Heart right ventricle (tissue), 16 donors: ENCODE data around the gene PPM1H. TPM values are rescaled to one million over a fixed set of nuclear protein-coding genes. Genes with fewer than 3 reads are reported as not detected.
"Not testable (repeated sequence)": the region's sequence is repeated elsewhere in the genome, so short reads cannot be mapped to it uniquely, and the experiment has no call there.

Experiments used
- ATAC-seq, 8 donors: fragments of 200-7000 bp; cut with Tn5 transposase; one replicate each; pipeline ENCODE4 v1.9.1; 2020; ENCODE audit warnings: mild to moderate bottlenecking in 8 of 8, moderate library complexity in 8 of 8, moderate number of reproducible peaks in 1 of 8
- DNase-seq, 2 donors: peaks; one replicate each; pipeline ENCODE4 v3.0.0-alpha.2; 2020
- H3K27ac ChIP-seq, 10 donors: fragments of 200-600 bp; sonication (generic) in 2 of 10; one replicate each; pipeline versions ENCODE4 v1.5.0 to v1.8.0; 2020 to 2022; ENCODE audit warnings: mild to moderate bottlenecking in 3 of 10
- H3K27me3 ChIP-seq, 7 donors: fragments of 200-600 bp; one replicate each; pipeline ENCODE4 v1.8.0; 2021 to 2022; ENCODE audit warnings: mild to moderate bottlenecking in 2 of 7
- H3K36me3 ChIP-seq, 9 donors: fragments of 200-600 bp; sonication (generic) in 1 of 9; one replicate each; pipeline versions ENCODE4 v1.5.0 to v1.8.0; 2020 to 2022; ENCODE audit warnings: mild to moderate bottlenecking in 2 of 9
- H3K4me1 ChIP-seq, 9 donors: fragments of 200-600 bp; sonication (generic) in 1 of 9; one replicate each; pipeline versions ENCODE4 v1.5.0 to v1.8.0; 2020 to 2022; ENCODE audit warnings: mild to moderate bottlenecking in 4 of 9
- H3K4me3 ChIP-seq, 10 donors: fragments of 200-600 bp; sonication (generic) in 2 of 10; one replicate each; pipeline versions ENCODE4 v1.5.0 to v1.8.0; 2020 to 2022; ENCODE audit warnings: mild to moderate bottlenecking in 7 of 10, moderate library complexity in 2 of 10
- H3K9me3 ChIP-seq, 11 donors: fragments of 200-600 bp in 10 of 11; sonication (generic) in 2 of 11; one replicate each; pipeline versions ENCODE4 v1.5.0 to v1.8.0; 2013 to 2022; ENCODE audit warnings: mild to moderate bottlenecking in 2 of 11, control low read depth in 1 of 11, moderate library complexity in 1 of 11
- WGBS, 2 donors: extraction: QIAGEN DNeasy Blood & Tissue Kit; methylation state at CpG; one replicate each; pipeline ENCODE4 v1.1.7; 2013; ENCODE audit warnings: inconsistent platforms in 1 of 2; 5-methylcytosine and 5-hydroxymethylcytosine counted together
- intact Hi-C, 10 donors: fragments of 100-400 bp; cut with DNase I; formaldehyde crosslinking; loops; one replicate each; pipeline versions ENCODE4 v1.11.1 to v1.14.2; 2022
- polyA plus RNA-seq, 2 donors: library from polyadenylated mRNA; stranded (reverse); fragments of 200-250 nt; gene quantifications; one replicate each; pipeline ENCODE4 v1.2.3, GENCODE V29; 2013
- total RNA-seq, 10 donors: library from RNA; stranded (reverse); fragmentation: NEBNext Ultra II Directional in 3 of 10; extraction: Animal tissue kit (Norgen Biotek cat#: 25700) in 3 of 10; gene quantifications; one replicate each; pipeline versions ENCODE4 v1.2.1 to v1.2.4, GENCODE V29; 2021 to 2023
- TF ChIP-seq, protein P1 (sequence below), 9 donors: fragments of 200-600 bp; sonication (generic) in 2 of 9; IDR thresholded peaks; one replicate each; pipeline versions ENCODE4 v1.5.0 to v1.8.0; 2021 to 2022; ENCODE audit warnings: antibody characterized with exemption in 9 of 9, mild to moderate bottlenecking in 5 of 9, moderate library complexity in 1 of 9
- donor health status: Arrhythmogenic right ventricular cardiomyopathy.
- donor health status: ischemic (EF 13 %, LVEDD 7.1; RV severe dilation, severe dysfunction).
- donor health status: healthy with polysubstance abuse.
- donor health status: DM: no; HTN: yes; CAD: no.
- donor health status: DM: no; HTN: no; CAD: no.
- donor health status: ischemic (EF 25% LVEDD 6.9; RV normal size, moderate dysfunction).
- donor health status: ischemic (EF 25% LVEDD 5.7; RV mildly dilated, moderate dysfunction).
- donor health status: healthy.
- donor health status: DM: yes; HTN: yes; CAD: no.
- donor health status: Ischemic cardiomyopathy.
- donor health status: ischemic (EF 35%, LVEDD 5.7; RV mildly dilated, moderate dysfunction).
- donor health status: nonischemic (EF 11% LVEDD 7.7; RV severe dilation, severe dysfunction).
- donor health status: DM: yes; HTN: yes; CAD: no.
- donor health status: PGD.
- donor health status: ischemic (EF 29% LVEDD 5.4; RV normal size, mild dysfunction).
- donor health status: nonischemic (EF 23%, LVEDD 6.1; RV moderate dilation, normal function).

PPM1H gene
- total and polyA plus RNA-seq, 12 donors = 0.62 to 7.1 (median 5.3) TPM

GRCh38 chr12:62676521-62677307 lies 258.2 kb downstream of the PPM1H start:
- Histone ChIP-seq H3K4me3 (no peak overlapping the region), H3K4me1 (peaks cover 0 to 5% (median 0%) of the 10 kb centered on the region in 9 donors), H3K36me3 (peaks cover 0 to 15% (median 0%) of the 10 kb centered on the region in 9 donors), H3K27me3 (no peaks in the 10 kb centered on the region), H3K27ac (no peak overlapping the region), H3K9me3 (peaks cover 0 to 14% (median 0%) of the 10 kb centered on the region in 11 donors)
- no peak for DNase-seq
- intact Hi-C loops = no loop called here
- no peak for ATAC-seq
- TF ChIP-seq, protein P1, sequence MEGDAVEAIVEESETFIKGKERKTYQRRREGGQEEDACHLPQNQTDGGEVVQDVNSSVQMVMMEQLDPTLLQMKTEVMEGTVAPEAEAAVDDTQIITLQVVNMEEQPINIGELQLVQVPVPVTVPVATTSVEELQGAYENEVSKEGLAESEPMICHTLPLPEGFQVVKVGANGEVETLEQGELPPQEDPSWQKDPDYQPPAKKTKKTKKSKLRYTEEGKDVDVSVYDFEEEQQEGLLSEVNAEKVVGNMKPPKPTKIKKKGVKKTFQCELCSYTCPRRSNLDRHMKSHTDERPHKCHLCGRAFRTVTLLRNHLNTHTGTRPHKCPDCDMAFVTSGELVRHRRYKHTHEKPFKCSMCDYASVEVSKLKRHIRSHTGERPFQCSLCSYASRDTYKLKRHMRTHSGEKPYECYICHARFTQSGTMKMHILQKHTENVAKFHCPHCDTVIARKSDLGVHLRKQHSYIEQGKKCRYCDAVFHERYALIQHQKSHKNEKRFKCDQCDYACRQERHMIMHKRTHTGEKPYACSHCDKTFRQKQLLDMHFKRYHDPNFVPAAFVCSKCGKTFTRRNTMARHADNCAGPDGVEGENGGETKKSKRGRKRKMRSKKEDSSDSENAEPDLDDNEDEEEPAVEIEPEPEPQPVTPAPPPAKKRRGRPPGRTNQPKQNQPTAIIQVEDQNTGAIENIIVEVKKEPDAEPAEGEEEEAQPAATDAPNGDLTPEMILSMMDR (IDR thresholded peaks at IDR 0.05) = no peak
- 98% methylated on average over 11 of the region's 11 CpGs for WGBS, 2 donors

GRCh38 chr12:62673028-62673815 lies 261.7 kb downstream of the PPM1H start:
- Histone ChIP-seq H3K4me3 (no peak overlapping the region), H3K4me1 (no peaks in the 10 kb centered on the region), H3K27me3 (no peaks in the 10 kb centered on the region), H3K36me3 (peaks cover 0 to 15% (median 0%) of the 10 kb centered on the region in 9 donors), H3K27ac (no peak overlapping the region), H3K9me3 (peaks cover 0 to 14% (median 0%) of the 10 kb centered on the region in 11 donors)
- WGBS, 2 donors = 86 to 88% methylated on average over 6 of the region's 6 CpGs
- TF ChIP-seq, protein P1 (IDR thresholded peaks at IDR 0.05) = no peak
- no peak for DNase-seq
- intact Hi-C loops = no loop called here
- no peak for ATAC-seq

- H3K4me1 ChIP-seq = no peaks in the 10 kb centered on the region
- no peaks in the 10 kb centered on the region for H3K9me3 ChIP-seq
- peaks cover 0 to 21% (median 0%) of the 10 kb centered on the region in 9 donors for H3K36me3 ChIP-seq
- 88 to 89% methylated on average over 10 of the region's 10 CpGs for WGBS, 2 donors
- DNase-seq (no peak), ATAC-seq (no peak)
- H3K27ac ChIP-seq = no peak overlapping the region
- no peaks in the 10 kb centered on the region for H3K27me3 ChIP-seq
- intact Hi-C loops = no loop called here
- TF ChIP-seq, protein P1 (IDR thresholded peaks at IDR 0.05) = no peak
- H3K4me3 ChIP-seq = no peak overlapping the region
These were observed 263.8 kb downstream of the PPM1H start for GRCh38 chr12:62670986-62671720.

- no peak for DNase-seq
- no peak overlapping the region for H3K27ac ChIP-seq
- TF ChIP-seq, protein P1 (IDR thresholded peaks at IDR 0.05) = no peak
- intact Hi-C loops = no loop called here
- H3K27me3 ChIP-seq = no peaks in the 10 kb centered on the region
- 96 to 98% methylated on average over 3 of the region's 3 CpGs for WGBS, 2 donors
- H3K4me3 ChIP-seq = no peak overlapping the region
- H3K4me1 ChIP-seq = no peaks in the 10 kb centered on the region
- H3K9me3 ChIP-seq = no peaks in the 10 kb centered on the region
- no peak for ATAC-seq
- H3K36me3 ChIP-seq = peaks cover 0 to 31% (median 0%) of the 10 kb centered on the region in 9 donors
These were observed 266.2 kb downstream of the PPM1H start for GRCh38 chr12:62668782-62669181.

GRCh38 chr12:62664951-62665350 lies 270.0 kb downstream of the PPM1H start:
- peaks cover 0 to 26% (median 0%) of the 10 kb centered on the region in 9 donors for H3K36me3 ChIP-seq
- ATAC-seq, H3K4me3 ChIP-seq, DNase-seq, H3K4me1 ChIP-seq, intact Hi-C loops, H3K27ac ChIP-seq, H3K27me3 ChIP-seq, H3K9me3 ChIP-seq: not testable (repeated sequence)
- 96 to 98% methylated on average over 5 of the region's 5 CpGs for WGBS, 2 donors
